Measurements from ENCODE around the gene DACH1. TPM values are rescaled to one million over a fixed set of nuclear protein-coding genes. Genes with fewer than 3 reads are reported as not detected.

DACH1 gene
- total and polyA plus RNA-seq, 9 of the 15 experiments (the other 6 are each of a cell fraction or from before 2014, with no cell fraction given), result 0.04 to 0.07 (median 0.04) TPM; not detected in 2

- no TSS peak for BruUV-seq (replicated peaks)
- ATAC-seq (no peak), FAIRE-seq (no peak), DNase-seq (ENCODE audit: extremely low read depth in 1 of 4, low spot score in 3 of 4) (no peak)
- Histone ChIP-seq H3K9ac (ENCODE audit: insufficient read depth in 1 of 2, low read depth in 2 of 2, low read length in 2 of 2) (no peak overlapping the region), H3K4me2 (ENCODE audit: insufficient read depth, low read length) (no peak overlapping the region), H2AFZ (ENCODE audit: low read depth, low read length) (no peak overlapping the region), H3K79me2 (ENCODE audit: control insufficient read depth, insufficient read depth, low read length) (no peaks in the 10 kb centered on the region), H3K36me3 (ENCODE audit: control insufficient read depth, insufficient read depth, low read length) (no peaks in the 10 kb centered on the region), H3K4me3 (no peak overlapping the region), H3K27me3 (ENCODE audit: control insufficient read depth in 2 of 2, insufficient read depth in 2 of 2, low read length in 2 of 2) (no peaks in the 10 kb centered on the region), H3K9me3 (replicated peaks; ENCODE audit: control insufficient read depth, insufficient read depth, low read depth, low read length) (no peaks in the 10 kb centered on the region; the same call in 1 of the 2 replicates), H3K4me1 (replicated peaks in 1 of 2; ENCODE audit: control insufficient read depth in 2 of 2, insufficient read depth in 2 of 2, low read length in 2 of 2) (no peaks in the 10 kb centered on the region), H4K20me1 (replicated peaks; ENCODE audit: control insufficient read depth, insufficient read depth, low read length) (no peaks in the 10 kb centered on the region), H3K27ac (ENCODE audit: extremely low read depth, low read depth, low read length) (no peak overlapping the region), H3K9me1 (ENCODE audit: control insufficient read depth, insufficient read depth, low read length) (no peaks in the 10 kb centered on the region)
- ChIA-PET POLR2A (no interaction called here), CTCF (ENCODE audit: low intra/inter-chr PET ratio) (no interaction called here)
- no peak for TF ChIP-seq ELF2 (CRISPR knock-in tag; IDR thresholded peaks at IDR 0.05)
- no peak for TF ChIP-seq ZNF175 (CRISPR knock-in tag; IDR thresholded peaks at IDR 0.05; ENCODE audit: low read depth)
- TF ChIP-seq EP400 (IDR thresholded peaks at IDR 0.05), result no peak
- no peak for TF ChIP-seq ZNF75A (CRISPR knock-in tag; IDR thresholded peaks at IDR 0.05)
- TF ChIP-seq ZNF589 (CRISPR knock-in tag; IDR thresholded peaks at IDR 0.05; ENCODE audit: low read depth), result no peak
- no peak for TF ChIP-seq POLR2AphosphoS2 (IDR thresholded peaks at IDR 0.05; ENCODE audit: low read length)
- TF ChIP-seq SMC3 (conservative IDR thresholded peaks at IDR 0.05; ENCODE audit: insufficient read depth, low read depth, low read length), result no peak
- TF ChIP-seq MEF2D (tag; conservative IDR thresholded peaks at IDR 0.05; ENCODE audit: low read depth), result no peak
- no peak for TF ChIP-seq KLF13 (tag; IDR thresholded peaks at IDR 0.05; ENCODE audit: borderline replicate concordance, low read depth)
- no peak for TF ChIP-seq ZNF282 (CRISPR knock-in tag; IDR thresholded peaks at IDR 0.05)
- no peak for TF ChIP-seq ZNF696 (CRISPR knock-in tag; conservative IDR thresholded peaks at IDR 0.05)
- in situ Hi-C loops (cut with MboI) (no loop called here), intact Hi-C loops (cut with micrococcal nuclease) (no loop called here)
- 20% methylated on average over 3 of the region's 3 CpGs for WGBS (ENCODE audit: insufficient coverage, low coverage, missing lambda C conversion rate)
Observed at GRCh38 chr13:71489041-71489440, 378.0 kb downstream of the DACH1 start.

Data from K562 (cell line).